ENCODE data around the gene PPEF1.

GRCh38 chrX:18810416-18810815, 103.0 kb downstream of the PPEF1 start:
- TF ChIP-seq, protein P1, sequence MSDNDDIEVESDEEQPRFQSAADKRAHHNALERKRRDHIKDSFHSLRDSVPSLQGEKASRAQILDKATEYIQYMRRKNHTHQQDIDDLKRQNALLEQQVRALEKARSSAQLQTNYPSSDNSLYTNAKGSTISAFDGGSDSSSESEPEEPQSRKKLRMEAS (IDR thresholded peaks at IDR 0.05): no peak
- TF ChIP-seq TEAD4 (IDR thresholded peaks at IDR 0.05) (no peak), EGR1 (IDR thresholded peaks at IDR 0.05) (no peak), REST (IDR thresholded peaks at IDR 0.05; ENCODE audit: low read depth) (no peak), RAD21 (IDR thresholded peaks at IDR 0.05; ENCODE audit: low read depth) (no peak)

Measured in Ishikawa (cell line).